Activated CD8-positive, alpha-beta T cell treated with anti-CD3 and anti-CD28 coated beads, Interleukin-2, amount 10 ng/mL, durations not matched to agents 7 days and 5 days (primary cell): ENCODE data around the gene ERP44. TPM values are rescaled to one million over a fixed set of nuclear protein-coding genes. Genes with fewer than 3 reads are reported as not detected.

Experiments
- ATAC-seq: fragments of 150-1000 bp; cut with Tn5 transposase; one replicate; pipeline ENCODE4 v1.10.0; 2021; ENCODE audit warnings: moderate library complexity
- CTCF ChIA-PET: fragments of 350-600 bp; sonication (Branson Sonifier 250); formaldehyde crosslinking; loops from one replicate; lab custom pipeline; 2021; ENCODE audit warnings: antibody characterized with exemption; lab: Charles Lee
- POLR2A ChIA-PET: fragments of 350-600 bp; sonication (Branson Sonifier 250); formaldehyde crosslinking; loops from one replicate; lab custom pipeline; 2021; ENCODE audit warnings: antibody characterized with exemption; lab: Charles Lee
- DNase-seq: peaks from one replicate; pipeline ENCODE4 v3.0.0-alpha.2; 2020
- H3K27ac Mint-ChIP-seq: one replicate; pipeline ENCODE4 v1.8.0; 2021; ENCODE audit warnings: mild to moderate bottlenecking, mixed read lengths
- H3K27me3 Mint-ChIP-seq: one replicate; pipeline ENCODE4 v1.8.0; 2021; ENCODE audit warnings: low read depth, mixed read lengths
- H3K36me3 Mint-ChIP-seq: one replicate; pipeline ENCODE4 v1.8.0; 2021; ENCODE audit warnings: low read depth, mixed read lengths
- H3K4me1 Mint-ChIP-seq: one replicate; pipeline ENCODE4 v1.8.0; 2021; ENCODE audit warnings: low read depth, mixed read lengths
- H3K4me3 Mint-ChIP-seq: one replicate; pipeline ENCODE4 v1.8.0; 2021; ENCODE audit warnings: mild to moderate bottlenecking, mixed read lengths
- H3K9me3 Mint-ChIP-seq: one replicate; pipeline ENCODE4 v1.8.0; 2022; ENCODE audit warnings: mixed read lengths; ENCODE audit not compliant: insufficient read depth
- total RNA-seq, 2 experiments: library from RNA; stranded (reverse); gene quantifications; one replicate each; pipeline ENCODE4 v1.2.3, GENCODE V29; 2021

Gene ERP44
- total RNA-seq, 2 experiments from 2014 or later = 15.7 to 15.8 TPM

- CTCF ChIA-PET = interaction anchor here (0.7 kb wide), 1 partner anchor 735 kb away, joined by 3 read pairs; no protein-coding TSS in a partner anchor
- Mint-ChIP-seq H3K27ac (no peak overlapping the region), H3K9me3 (no peaks in the 10 kb centered on the region), H3K27me3 (no peaks in the 10 kb centered on the region), H3K36me3 (peaks cover 35% of the 10 kb centered on the region), H3K4me1 (no peaks in the 10 kb centered on the region), H3K4me3 (no peak overlapping the region)
- POLR2A ChIA-PET = no interaction called here
- ATAC-seq = no peak
- DNase-seq = no peak
Measured at GRCh38 chr9:99966001-99966400, 132.8 kb downstream of the ERP44 start.

- Mint-ChIP-seq H3K27me3 (no peaks in the 10 kb centered on the region), H3K36me3 (peaks cover 30% of the 10 kb centered on the region), H3K9me3 (no peaks in the 10 kb centered on the region), H3K27ac (no peak overlapping the region), H3K4me1 (no peaks in the 10 kb centered on the region), H3K4me3 (no peak overlapping the region)
- ATAC-seq (no peak), DNase-seq (no peak)
- ChIA-PET CTCF (interaction anchor here (0.5 to 1.8 kb wide), 2 partner anchors 39 to 140 kb away, joined by 3 to 7 read pairs; no protein-coding TSS in a partner anchor), POLR2A (no interaction called here)
Measured at GRCh38 chr9:99964336-99964735, 134.5 kb downstream of the ERP44 start.

GRCh38 chr9:99962680-99963261, 136.0 kb downstream of the ERP44 start:
- no peak for DNase-seq
- peaks cover 22% of the 10 kb centered on the region for H3K36me3 Mint-ChIP-seq
- H3K27ac Mint-ChIP-seq = no peak overlapping the region
- H3K27me3 Mint-ChIP-seq = no peaks in the 10 kb centered on the region
- no peak overlapping the region for H3K4me3 Mint-ChIP-seq
- H3K4me1 Mint-ChIP-seq = no peaks in the 10 kb centered on the region
- no peak for ATAC-seq
- no peaks in the 10 kb centered on the region for H3K9me3 Mint-ChIP-seq
- CTCF ChIA-PET = interaction anchor here (1.2 to 1.7 kb wide), 3 partner anchors 14 to 778 kb away, joined by 3 to 5 read pairs (median 4); no protein-coding TSS in a partner anchor
- POLR2A ChIA-PET = no interaction called here

- POLR2A ChIA-PET = no interaction called here
Measured at GRCh38 chr9:99955606-99956005, 143.2 kb downstream of the ERP44 start.

GRCh38 chr9:99954819-99955218, 144.0 kb downstream of the ERP44 start:
- H3K27me3 Mint-ChIP-seq = no peaks in the 10 kb centered on the region
- H3K36me3 Mint-ChIP-seq = peaks cover 23% of the 10 kb centered on the region
- POLR2A ChIA-PET = no interaction called here
- DNase-seq (no peak), ATAC-seq (no peak)
- CTCF ChIA-PET = interaction anchor here (1.9 kb wide), 1 partner anchor 130 kb away, joined by 7 read pairs; no protein-coding TSS in a partner anchor
- H3K4me3 Mint-ChIP-seq = no peak overlapping the region
- peaks cover 3% of the 10 kb centered on the region for H3K9me3 Mint-ChIP-seq
- no peak overlapping the region for H3K27ac Mint-ChIP-seq
- H3K4me1 Mint-ChIP-seq = peaks cover 4% of the 10 kb centered on the region

More at GRCh38 chr9:99955606-99956005, 143.2 kb downstream of the ERP44 start:
- ATAC-seq = no peak
- Mint-ChIP-seq H3K27me3 (no peaks in the 10 kb centered on the region), H3K36me3 (peaks cover 23% of the 10 kb centered on the region), H3K27ac (no peak overlapping the region), H3K9me3 (peaks cover 3% of the 10 kb centered on the region), H3K4me3 (no peak overlapping the region), H3K4me1 (peaks cover 4% of the 10 kb centered on the region)
- CTCF ChIA-PET = no interaction called here
- DNase-seq = no peak

- POLR2A ChIA-PET = no interaction called here
- H3K4me3 Mint-ChIP-seq = no peak overlapping the region
- H3K9me3 Mint-ChIP-seq = peaks cover 3% of the 10 kb centered on the region
- H3K27me3 Mint-ChIP-seq = no peaks in the 10 kb centered on the region
- ATAC-seq = no peak
- DNase-seq = no peak
- peaks cover 4% of the 10 kb centered on the region for H3K4me1 Mint-ChIP-seq
- peaks cover 22% of the 10 kb centered on the region for H3K36me3 Mint-ChIP-seq
- CTCF ChIA-PET = interaction anchor here (1.9 kb wide), 1 partner anchor 129 kb away, joined by 7 read pairs; no protein-coding TSS in a partner anchor
- no peak overlapping the region for H3K27ac Mint-ChIP-seq
Measured at GRCh38 chr9:99953861-99954507, 144.8 kb downstream of the ERP44 start.

GRCh38 chr9:99948896-99949295, 149.9 kb downstream of the ERP44 start:
- no peak overlapping the region for H3K4me3 Mint-ChIP-seq
- H3K4me1 Mint-ChIP-seq = peaks cover under 1% of the 10 kb centered on the region
- DNase-seq (no peak), ATAC-seq (no peak)
- H3K27ac Mint-ChIP-seq = no peak overlapping the region
- POLR2A ChIA-PET = no interaction called here
- CTCF ChIA-PET = no interaction called here
- peaks cover 16% of the 10 kb centered on the region for H3K36me3 Mint-ChIP-seq
- peaks cover 3% of the 10 kb centered on the region for H3K9me3 Mint-ChIP-seq
- H3K27me3 Mint-ChIP-seq = no peaks in the 10 kb centered on the region

GRCh38 chr9:99948482-99948881, 150.3 kb downstream of the ERP44 start:
- H3K27me3 Mint-ChIP-seq = no peaks in the 10 kb centered on the region
- peaks cover 18% of the 10 kb centered on the region for H3K36me3 Mint-ChIP-seq
- ATAC-seq (no peak), DNase-seq (no peak)
- peaks cover 6% of the 10 kb centered on the region for H3K9me3 Mint-ChIP-seq
- ChIA-PET CTCF (no interaction called here), POLR2A (no interaction called here)
- H3K27ac Mint-ChIP-seq = no peak overlapping the region
- no peak overlapping the region for H3K4me3 Mint-ChIP-seq
- no peaks in the 10 kb centered on the region for H3K4me1 Mint-ChIP-seq

- peaks cover 6% of the 10 kb centered on the region for H3K9me3 Mint-ChIP-seq
- DNase-seq (no peak), ATAC-seq (no peak)
- H3K4me3 Mint-ChIP-seq = no peak overlapping the region
- H3K4me1 Mint-ChIP-seq = no peaks in the 10 kb centered on the region
- ChIA-PET POLR2A (no interaction called here), CTCF (interaction anchor here (1.0 to 1.5 kb wide), 4 partner anchors 14 to 127 kb away, joined by 3 to 5 read pairs (median 3); no protein-coding TSS in a partner anchor)
- H3K36me3 Mint-ChIP-seq = peaks cover 17% of the 10 kb centered on the region
- no peak overlapping the region for H3K27ac Mint-ChIP-seq
- no peaks in the 10 kb centered on the region for H3K27me3 Mint-ChIP-seq
Measured at GRCh38 chr9:99947395-99947794, 151.4 kb downstream of the ERP44 start.

GRCh38 chr9:99936947-99937587, 161.7 kb downstream of the ERP44 start:
- ChIA-PET CTCF (interaction anchor here (0.6 kb wide), 1 partner anchor 1096 kb away, joined by 3 read pairs; no protein-coding TSS in a partner anchor), POLR2A (interaction anchor here (1.0 kb wide), 1 partner anchor 30 kb away, joined by 3 read pairs; the partner anchor contains the start of gene STX17)
- no peak overlapping the region for H3K4me3 Mint-ChIP-seq
- H3K4me1 Mint-ChIP-seq = no peaks in the 10 kb centered on the region
- no peaks in the 10 kb centered on the region for H3K27me3 Mint-ChIP-seq
- no peak for ATAC-seq
- H3K36me3 Mint-ChIP-seq = peaks cover 24% of the 10 kb centered on the region
- no peak for DNase-seq
- no peak overlapping the region for H3K27ac Mint-ChIP-seq
- no peaks in the 10 kb centered on the region for H3K9me3 Mint-ChIP-seq

GRCh38 chr9:99931155-99931840, 167.5 kb downstream of the ERP44 start:
- no peak overlapping the region for H3K27ac Mint-ChIP-seq
- POLR2A ChIA-PET = no interaction called here
- CTCF ChIA-PET = interaction anchor here (0.8 to 1.9 kb wide), 3 partner anchors 11 to 16 kb away, joined by 3 to 4 read pairs (median 4); no protein-coding TSS in a partner anchor
- DNase-seq = no peak
- H3K27me3 Mint-ChIP-seq = no peaks in the 10 kb centered on the region
- H3K4me3 Mint-ChIP-seq = no peak overlapping the region
- no peaks in the 10 kb centered on the region for H3K4me1 Mint-ChIP-seq
- H3K9me3 Mint-ChIP-seq = no peaks in the 10 kb centered on the region
- ATAC-seq = no peak
- H3K36me3 Mint-ChIP-seq = peaks cover 29% of the 10 kb centered on the region
